ENCODE results near the gene PTPMT1.

Gene PTPMT1

DNA sequence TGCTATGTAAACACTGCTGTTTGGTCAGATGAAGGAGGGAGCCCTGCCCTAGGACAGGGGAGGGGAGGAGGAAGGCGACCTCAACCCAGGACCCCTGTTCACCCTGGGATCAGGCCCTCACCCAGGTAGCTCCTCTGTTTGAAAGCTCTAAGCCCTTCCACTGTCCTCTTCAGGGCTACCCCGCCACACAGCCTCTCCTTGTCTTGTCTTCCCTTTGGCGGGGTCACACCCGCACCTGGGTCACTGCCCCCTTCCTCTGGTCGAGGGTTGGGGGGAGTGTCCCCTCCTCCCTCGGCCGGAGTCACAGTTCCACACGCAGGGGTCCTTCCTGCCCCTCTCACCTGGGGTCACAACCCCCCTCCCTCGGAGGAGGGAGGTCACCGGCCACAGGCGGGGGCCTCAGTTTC, 463 bp upstream of the PTPMT1 start:
- Histone ChIP-seq H4K20me1 (ENCODE audit: insufficient read depth, low read length) (no peaks in the 10 kb centered on the region), H3K27me3 (replicated peaks; ENCODE audit: insufficient read depth, low read length) (no peaks in the 10 kb centered on the region), H3K79me2 (ENCODE audit: low read length) (peaks cover 37% of the 10 kb centered on the region), H3F3A (ENCODE audit: insufficient read depth, low read length) (no peaks in the 10 kb centered on the region), H3K9ac (ENCODE audit: low read length) (peak overlapping the region; percentile 92), H3K9me3 (replicated peaks; ENCODE audit: insufficient read depth, low read length) (no peaks in the 10 kb centered on the region), H3K36me3 (replicated peaks; ENCODE audit: insufficient read depth, low read length) (no peaks in the 10 kb centered on the region), H2AFZ (ENCODE audit: low read length) (peak overlapping the region; percentile 97), H3K4me1 (ENCODE audit: low read length) (peaks cover 8% of the 10 kb centered on the region; the same call in 1 of the 2 replicates), H3K27ac (ENCODE audit: low read length) (no peak overlapping the region), H3K4me2 (ENCODE audit: low read depth, low read length) (peak overlapping the region; percentile 85), H3K4me3 (ENCODE audit: low read length) (peak overlapping the region; percentile 98), H3K9me2 (replicated peaks; ENCODE audit: insufficient read depth, low read length) (no peaks in the 10 kb centered on the region)
- DNase-seq: no peak
- TF ChIP-seq, protein P1, sequence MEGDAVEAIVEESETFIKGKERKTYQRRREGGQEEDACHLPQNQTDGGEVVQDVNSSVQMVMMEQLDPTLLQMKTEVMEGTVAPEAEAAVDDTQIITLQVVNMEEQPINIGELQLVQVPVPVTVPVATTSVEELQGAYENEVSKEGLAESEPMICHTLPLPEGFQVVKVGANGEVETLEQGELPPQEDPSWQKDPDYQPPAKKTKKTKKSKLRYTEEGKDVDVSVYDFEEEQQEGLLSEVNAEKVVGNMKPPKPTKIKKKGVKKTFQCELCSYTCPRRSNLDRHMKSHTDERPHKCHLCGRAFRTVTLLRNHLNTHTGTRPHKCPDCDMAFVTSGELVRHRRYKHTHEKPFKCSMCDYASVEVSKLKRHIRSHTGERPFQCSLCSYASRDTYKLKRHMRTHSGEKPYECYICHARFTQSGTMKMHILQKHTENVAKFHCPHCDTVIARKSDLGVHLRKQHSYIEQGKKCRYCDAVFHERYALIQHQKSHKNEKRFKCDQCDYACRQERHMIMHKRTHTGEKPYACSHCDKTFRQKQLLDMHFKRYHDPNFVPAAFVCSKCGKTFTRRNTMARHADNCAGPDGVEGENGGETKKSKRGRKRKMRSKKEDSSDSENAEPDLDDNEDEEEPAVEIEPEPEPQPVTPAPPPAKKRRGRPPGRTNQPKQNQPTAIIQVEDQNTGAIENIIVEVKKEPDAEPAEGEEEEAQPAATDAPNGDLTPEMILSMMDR (IDR thresholded peaks at IDR 0.05; ENCODE audit: low read length): no peak
- TF ChIP-seq EZH2 (optimal IDR thresholded peaks at IDR 0.05; ENCODE audit: low read depth, low read length): no peak
- TF ChIP-seq EZH2phosphoT487 (IDR thresholded peaks at IDR 0.05; ENCODE audit: low read length): no peak

DNA sequence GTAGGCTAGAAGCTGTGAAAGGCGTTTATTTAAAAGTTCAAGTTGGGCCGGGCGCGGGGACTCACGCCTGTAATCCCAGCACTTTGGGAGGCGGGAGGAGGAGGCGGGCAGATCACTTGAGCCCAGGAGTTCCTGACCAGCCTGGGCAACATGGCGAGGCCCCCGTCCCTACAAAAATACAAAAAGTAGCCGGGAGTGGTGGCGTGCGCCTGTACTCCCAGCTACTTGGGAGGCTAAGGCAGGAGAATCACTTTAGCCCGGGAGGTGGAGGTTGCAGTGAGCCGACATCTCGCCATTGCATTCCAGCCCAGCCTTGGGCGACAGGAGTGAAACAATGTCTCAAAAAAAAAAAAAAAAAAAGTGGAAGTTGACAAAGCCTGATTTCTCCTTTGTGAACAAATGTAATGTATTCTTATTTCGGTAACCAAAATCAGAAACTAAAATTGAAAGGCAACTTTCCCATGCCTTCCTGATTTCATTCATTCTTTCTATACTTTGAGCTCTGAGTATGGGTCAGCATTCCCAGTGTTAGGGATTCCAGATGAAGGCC, 825 bp downstream of the PTPMT1 start:
- TF ChIP-seq, protein P1 (IDR thresholded peaks at IDR 0.05; ENCODE audit: low read length): no peak
- no peak for TF ChIP-seq EZH2 (optimal IDR thresholded peaks at IDR 0.05; ENCODE audit: low read depth, low read length)
- no peak for TF ChIP-seq EZH2phosphoT487 (IDR thresholded peaks at IDR 0.05; ENCODE audit: low read length)
- Histone ChIP-seq H3K27me3 (replicated peaks; ENCODE audit: insufficient read depth, low read length) (no peaks in the 10 kb centered on the region), H3K4me2 (ENCODE audit: low read depth, low read length) (peak overlapping the region; percentile 53), H3K9me3 (replicated peaks; ENCODE audit: insufficient read depth, low read length) (no peaks in the 10 kb centered on the region), H3K9ac (ENCODE audit: low read length) (peak overlapping the region; percentile 92), H3F3A (ENCODE audit: insufficient read depth, low read length) (no peaks in the 10 kb centered on the region), H3K4me3 (ENCODE audit: low read length) (peak overlapping the region; percentile 98), H3K27ac (ENCODE audit: low read length) (no peak overlapping the region; the same call in 1 of the 2 replicates), H2AFZ (ENCODE audit: low read length) (peak overlapping the region; percentile 97), H3K9me2 (replicated peaks; ENCODE audit: insufficient read depth, low read length) (no peaks in the 10 kb centered on the region), H3K79me2 (ENCODE audit: low read length) (peaks cover 50% of the 10 kb centered on the region), H3K36me3 (replicated peaks; ENCODE audit: insufficient read depth, low read length) (no peaks in the 10 kb centered on the region), H4K20me1 (ENCODE audit: insufficient read depth, low read length) (no peaks in the 10 kb centered on the region), H3K4me1 (ENCODE audit: low read length) (peaks cover 8% of the 10 kb centered on the region; the same call in 1 of the 2 replicates)
- peak; percentile 37 for DNase-seq

DNA sequence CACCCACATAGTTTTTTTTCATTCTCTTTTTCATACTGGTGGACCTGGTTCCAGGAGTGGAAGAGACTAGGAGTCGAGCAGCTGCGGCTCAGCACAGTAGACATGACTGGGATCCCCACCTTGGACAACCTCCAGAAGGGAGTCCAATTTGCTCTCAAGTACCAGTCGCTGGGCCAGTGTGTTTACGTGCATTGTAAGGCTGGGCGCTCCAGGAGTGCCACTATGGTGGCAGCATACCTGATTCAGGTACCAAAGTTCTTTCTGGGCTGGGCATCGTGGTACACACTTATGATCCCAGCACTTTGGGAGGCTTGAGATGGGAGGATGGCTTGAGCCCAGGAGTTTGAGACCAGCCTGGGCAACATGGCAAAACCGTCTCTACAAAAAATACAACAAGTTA, 4.2 kb downstream of the PTPMT1 start:
- no peaks in the 10 kb centered on the region; the same call in 1 of the 2 replicates for H3K36me3 ChIP-seq (replicated peaks; ENCODE audit: insufficient read depth, low read length)
- H3K9me2 ChIP-seq (replicated peaks; ENCODE audit: insufficient read depth, low read length): no peaks in the 10 kb centered on the region
- no peaks in the 10 kb centered on the region for H3F3A ChIP-seq (ENCODE audit: insufficient read depth, low read length)
- no peak overlapping the region for H2AFZ ChIP-seq (ENCODE audit: low read length)
- H3K27ac ChIP-seq (ENCODE audit: low read length): no peak overlapping the region
- no peaks in the 10 kb centered on the region for H3K9me3 ChIP-seq (replicated peaks; ENCODE audit: insufficient read depth, low read length)
- H3K4me2 ChIP-seq (ENCODE audit: low read depth, low read length): no peak overlapping the region
- H3K4me1 ChIP-seq (ENCODE audit: low read length): peaks cover 8% of the 10 kb centered on the region; the same call in 1 of the 2 replicates
- TF ChIP-seq EZH2phosphoT487 (IDR thresholded peaks at IDR 0.05; ENCODE audit: low read length) (no peak), EZH2 (optimal IDR thresholded peaks at IDR 0.05; ENCODE audit: low read depth, low read length) (no peak)
- TF ChIP-seq, protein P1 (IDR thresholded peaks at IDR 0.05; ENCODE audit: low read length): no peak
- no peak for DNase-seq
- no peak overlapping the region for H3K9ac ChIP-seq (ENCODE audit: low read length)
- H4K20me1 ChIP-seq (ENCODE audit: insufficient read depth, low read length): no peaks in the 10 kb centered on the region
- peaks cover 76% of the 10 kb centered on the region for H3K79me2 ChIP-seq (ENCODE audit: low read length)
- no peak overlapping the region for H3K4me3 ChIP-seq (ENCODE audit: low read length)
- no peaks in the 10 kb centered on the region for H3K27me3 ChIP-seq (replicated peaks; ENCODE audit: insufficient read depth, low read length)
